ENCODE results near the gene CPSF3. TPM values are rescaled to one million over a fixed set of nuclear protein-coding genes. Genes with fewer than 3 reads are reported as not detected.

The CPSF3 gene
- total and polyA plus RNA-seq, 2 of the 4 experiments (the other 2 are of a cell fraction) = 29.2 to 64.5 TPM

DNA sequence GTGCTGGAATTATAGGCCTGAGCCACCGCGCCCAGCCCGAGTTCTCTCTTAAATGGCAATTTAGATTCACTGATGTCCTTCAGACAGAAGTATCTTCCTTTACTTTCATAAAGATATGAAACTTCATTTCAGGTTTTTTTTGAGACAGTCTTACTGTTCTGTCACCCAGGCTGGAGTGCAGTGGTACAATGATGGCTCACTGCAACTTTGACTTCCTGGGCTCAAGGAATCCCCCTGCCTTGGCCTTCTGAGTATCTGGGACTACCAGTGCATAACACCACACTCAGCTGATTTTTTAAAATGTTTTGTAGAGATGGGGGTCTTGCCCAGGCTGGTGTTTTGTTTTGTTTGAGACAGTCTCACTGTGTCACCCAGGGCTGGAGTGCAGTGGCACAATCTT lies 13.3 kb upstream of the CPSF3 start:
- H3K4ac ChIP-seq (ENCODE audit: low read depth, low read length) = no peak overlapping the region
- 100% methylated on average over 3 of the region's 3 CpGs; no CpG with 5 or more reads in 1 of the 2 experiments for WGBS, 2 experiments (ENCODE audit: extremely low coverage in 2 of 2, insufficient read length in 1 of 2)
- H2AK9ac ChIP-seq (replicated peaks; ENCODE audit: low read depth, low read length, poor library complexity) = no peak overlapping the region
- peaks cover 15% of the 10 kb centered on the region for H4K20me1 ChIP-seq (ENCODE audit: insufficient read depth, low read length)
- intact Hi-C loops (cut with micrococcal nuclease) = no loop called here
- H4K5ac ChIP-seq (ENCODE audit: low read depth, low read length) = no peak overlapping the region
- H3K36me3 ChIP-seq (ENCODE audit: control insufficient read depth, insufficient read depth, low read length) = peaks cover 26% of the 10 kb centered on the region
- H3K4me2 ChIP-seq (ENCODE audit: low read depth, low read length) = no peak overlapping the region
- no peak overlapping the region for H2BK15ac ChIP-seq (ENCODE audit: low read depth, low read length)
- TF ChIP-seq FOS (IDR thresholded peaks at IDR 0.05; ENCODE audit: low read depth, low read length) = no peak
- TF ChIP-seq RAD21 (IDR thresholded peaks at IDR 0.05; ENCODE audit: low read length) = no peak
- TF ChIP-seq, protein P1, sequence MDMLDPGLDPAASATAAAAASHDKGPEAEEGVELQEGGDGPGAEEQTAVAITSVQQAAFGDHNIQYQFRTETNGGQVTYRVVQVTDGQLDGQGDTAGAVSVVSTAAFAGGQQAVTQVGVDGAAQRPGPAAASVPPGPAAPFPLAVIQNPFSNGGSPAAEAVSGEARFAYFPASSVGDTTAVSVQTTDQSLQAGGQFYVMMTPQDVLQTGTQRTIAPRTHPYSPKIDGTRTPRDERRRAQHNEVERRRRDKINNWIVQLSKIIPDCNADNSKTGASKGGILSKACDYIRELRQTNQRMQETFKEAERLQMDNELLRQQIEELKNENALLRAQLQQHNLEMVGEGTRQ (IDR thresholded peaks at IDR 0.05; ENCODE audit: low read depth, low read length) = no peak
- TF ChIP-seq, protein P2, sequence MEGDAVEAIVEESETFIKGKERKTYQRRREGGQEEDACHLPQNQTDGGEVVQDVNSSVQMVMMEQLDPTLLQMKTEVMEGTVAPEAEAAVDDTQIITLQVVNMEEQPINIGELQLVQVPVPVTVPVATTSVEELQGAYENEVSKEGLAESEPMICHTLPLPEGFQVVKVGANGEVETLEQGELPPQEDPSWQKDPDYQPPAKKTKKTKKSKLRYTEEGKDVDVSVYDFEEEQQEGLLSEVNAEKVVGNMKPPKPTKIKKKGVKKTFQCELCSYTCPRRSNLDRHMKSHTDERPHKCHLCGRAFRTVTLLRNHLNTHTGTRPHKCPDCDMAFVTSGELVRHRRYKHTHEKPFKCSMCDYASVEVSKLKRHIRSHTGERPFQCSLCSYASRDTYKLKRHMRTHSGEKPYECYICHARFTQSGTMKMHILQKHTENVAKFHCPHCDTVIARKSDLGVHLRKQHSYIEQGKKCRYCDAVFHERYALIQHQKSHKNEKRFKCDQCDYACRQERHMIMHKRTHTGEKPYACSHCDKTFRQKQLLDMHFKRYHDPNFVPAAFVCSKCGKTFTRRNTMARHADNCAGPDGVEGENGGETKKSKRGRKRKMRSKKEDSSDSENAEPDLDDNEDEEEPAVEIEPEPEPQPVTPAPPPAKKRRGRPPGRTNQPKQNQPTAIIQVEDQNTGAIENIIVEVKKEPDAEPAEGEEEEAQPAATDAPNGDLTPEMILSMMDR (conservative IDR thresholded peaks at IDR 0.05; ENCODE audit: low read depth, low read length) = no peak
- TF ChIP-seq RCOR1 (IDR thresholded peaks at IDR 0.05; ENCODE audit: insufficient replicate concordance, low read length) = no peak
- no peak for TF ChIP-seq MXI1 (IDR thresholded peaks at IDR 0.05; ENCODE audit: borderline replicate concordance, low read depth, low read length)
- TF ChIP-seq CEBPB (IDR thresholded peaks at IDR 0.05; ENCODE audit: low read depth, low read length) = no peak
- TF ChIP-seq NFE2L2 (IDR thresholded peaks at IDR 0.05; ENCODE audit: low read depth, low read length) = no peak
- TF ChIP-seq SMC3 (IDR thresholded peaks at IDR 0.05; ENCODE audit: low read depth, low read length) = no peak
- H3K9me3 ChIP-seq (ENCODE audit: control insufficient read depth, insufficient read depth, low read length) = no peaks in the 10 kb centered on the region
- no peak overlapping the region for H2BK5ac ChIP-seq (ENCODE audit: low read depth, low read length, poor library complexity, severe bottlenecking)
- no peak overlapping the region for H4K91ac ChIP-seq (ENCODE audit: insufficient read depth, low read depth, low read length)
- H3K79me1 ChIP-seq (ENCODE audit: low read depth in 1 of 2, low read length in 2 of 2) = peaks cover 18 to 57% of the 10 kb centered on the region in 2 experiments
- H3K9me1 ChIP-seq (ENCODE audit: insufficient read depth, low read length) = peaks cover 22% of the 10 kb centered on the region
- no peak overlapping the region for H3K9ac ChIP-seq (ENCODE audit: low read depth, low read length)
- H2AFZ ChIP-seq (replicated peaks; ENCODE audit: low read length, poor library complexity) = no peak overlapping the region
- peaks cover 25% of the 10 kb centered on the region for H3K4me1 ChIP-seq (ENCODE audit: control insufficient read depth, insufficient read depth, low read length)
- no peak overlapping the region for H3K14ac ChIP-seq (replicated peaks; ENCODE audit: low read depth, low read length)
- POLR2A ChIA-PET (ENCODE audit: unreplicated experiment) = no interaction called here
- H2BK120ac ChIP-seq (ENCODE audit: low read depth, low read length) = no peak overlapping the region
- no peak overlapping the region for H3K23ac ChIP-seq (ENCODE audit: low read depth, low read length)
- dilution Hi-C loops (cut with HindIII; ENCODE audit: low sequenced_read_pairs, unreplicated experiment) = no loop called here
- in situ Hi-C loops (cut with MboI; ENCODE audit: low sequenced_read_pairs) = no loop called here
- H2AK5ac ChIP-seq (ENCODE audit: low read depth, low read length) = no peak overlapping the region
- BruUV-seq (replicated peaks) = no TSS peak
- no peak overlapping the region for H3K56ac ChIP-seq (ENCODE audit: extremely low read depth, insufficient read depth, low read length)
- no peaks in the 10 kb centered on the region for H3K27me3 ChIP-seq (ENCODE audit: control insufficient read depth, insufficient read depth, low read length)
- H3K4me3 ChIP-seq (ENCODE audit: insufficient read depth, low read depth, low read length) = no peak overlapping the region
- CTCF ChIA-PET = no interaction called here
- H3K18ac ChIP-seq (ENCODE audit: low read depth, low read length) = no peak overlapping the region
- DNase-seq (no peak), ATAC-seq (ENCODE audit: low read depth) (no peak)
- H2BK20ac ChIP-seq (ENCODE audit: low read depth, low read length) = no peak overlapping the region
- H4K8ac ChIP-seq (ENCODE audit: low read depth in 2 of 2, low read length in 2 of 2) = no peak overlapping the region
- no peak overlapping the region for H3K27ac ChIP-seq (ENCODE audit: insufficient read depth, low read length)

Measured in IMR-90 (cell line).